Subcutaneous adipose tissue (tissue), 4 donors: ENCODE results near the gene RUNX2. TPM values are rescaled to one million over a fixed set of nuclear protein-coding genes. Genes with fewer than 3 reads are reported as not detected.

ENCODE experiments used
- CTCF ChIP-seq: fragments of 450-650 bp; IDR thresholded peaks from one replicate; pipeline ENCODE4 v1.5.1; 2016; ENCODE audit warnings: low read depth, mild to moderate bottlenecking, control low read depth, antibody characterized with exemption, moderate library complexity
- total RNA-seq, 4 donors: library from RNA; depleted of rRNA; stranded (reverse); fragments of >200 nt; gene quantifications; one replicate each; pipeline ENCODE4 v1.1.0, GENCODE V29; 2016

Gene RUNX2
- total RNA-seq, 4 donors from 2014 or later = 1.3 to 4.6 (median 2.6) TPM

- TF ChIP-seq CTCF = no peak
Measured at GRCh38 chr6:45364466-45364865, 36.3 kb downstream of the RUNX2 start.

- TF ChIP-seq CTCF = no peak
Measured at GRCh38 chr6:45365036-45365435, 36.9 kb downstream of the RUNX2 start.

- TF ChIP-seq CTCF = no peak
Measured at GRCh38 chr6:45366534-45366933, 38.4 kb downstream of the RUNX2 start.

GRCh38 chr6:45367999-45368398 is 39.9 kb downstream of the RUNX2 start:
- TF ChIP-seq CTCF = no peak

GRCh38 chr6:45369870-45370269 is 41.7 kb downstream of the RUNX2 start:
- no peak for TF ChIP-seq CTCF

GRCh38 chr6:45371924-45372573 is 43.9 kb downstream of the RUNX2 start:
- no peak for TF ChIP-seq CTCF

- TF ChIP-seq CTCF = no peak
Measured at GRCh38 chr6:45375449-45375848, 47.3 kb downstream of the RUNX2 start.
